Tibial nerve (tissue), 3 donors: ENCODE results near the gene SLC35F3.

ENCODE experiments used
- EP300 ChIP-seq, 2 donors: sonication (generic); formaldehyde crosslinking; IDR thresholded peaks; one replicate each; pipeline ENCODE4 v1.6.1; 2017; ENCODE audit warnings: antibody characterized with exemption in 2 of 2, mild to moderate bottlenecking in 1 of 2
- POLR2A ChIP-seq, 2 donors: fragments of 450-650 bp; IDR thresholded peaks; one replicate each; pipeline ENCODE4 v1.6.1; 2017; ENCODE audit warnings: antibody characterized with exemption in 2 of 2, mild to moderate bottlenecking in 2 of 2, moderate library complexity in 2 of 2

DNA sequence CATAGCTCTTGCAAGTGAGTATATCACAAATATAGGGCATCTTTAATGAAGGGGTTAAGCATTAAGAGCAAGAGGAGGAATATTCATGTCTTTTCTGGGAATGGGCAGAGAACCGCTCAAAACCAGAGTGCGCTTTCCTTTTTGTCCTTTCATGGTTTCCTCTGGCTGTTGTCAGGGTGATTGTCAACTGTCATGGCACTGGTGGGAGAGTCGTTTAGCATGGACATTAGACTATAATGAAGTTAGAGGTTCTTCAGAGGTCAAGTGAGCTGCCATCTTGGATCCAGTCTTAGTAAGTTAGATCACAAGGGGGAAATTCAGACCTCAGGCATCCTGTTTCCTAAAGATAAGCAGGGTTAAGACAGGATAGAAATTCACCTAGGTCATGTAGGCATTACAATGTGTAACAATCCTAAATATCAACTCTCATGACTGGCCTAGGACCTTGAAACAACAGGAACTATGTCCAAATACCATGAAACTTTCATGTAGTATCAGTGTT lies 456.7 kb downstream of the SLC35F3 start:
- TF ChIP-seq POLR2A (IDR thresholded peaks at IDR 0.05), result no peak
- TF ChIP-seq EP300 (IDR thresholded peaks at IDR 0.05), result no peak
